SK-N-DZ (cell line): Measurements from ENCODE around the gene CLDND1.

Experiments used
- DNase-seq: peaks from one replicate; pipeline ENCODE4 v3.0.0-alpha.2; 2015; ENCODE audit warnings: low spot score

Gene CLDND1

GRCh38 chr3:98551754-98552153, 29.1 kb upstream of the CLDND1 start:
- no peak for DNase-seq

- no peak for DNase-seq
Measured at GRCh38 chr3:98551236-98551635, 28.5 kb upstream of the CLDND1 start.

- no peak for DNase-seq
Measured at GRCh38 chr3:98550833-98551232, 28.1 kb upstream of the CLDND1 start.

- no peak for DNase-seq
Measured at GRCh38 chr3:98548544-98548943, 25.8 kb upstream of the CLDND1 start.

GRCh38 chr3:98545940-98546339, 23.2 kb upstream of the CLDND1 start:
- no peak for DNase-seq

- DNase-seq: no peak
Measured at GRCh38 chr3:98542623-98543022, 19.9 kb upstream of the CLDND1 start.

GRCh38 chr3:98541695-98542094, 19.0 kb upstream of the CLDND1 start:
- DNase-seq: no peak

GRCh38 chr3:98540346-98540745, 17.6 kb upstream of the CLDND1 start:
- DNase-seq: no peak

GRCh38 chr3:98536456-98537017, 13.8 kb upstream of the CLDND1 start:
- DNase-seq: no peak

- DNase-seq: no peak
Measured at GRCh38 chr3:98534734-98535133, 12.0 kb upstream of the CLDND1 start.

- DNase-seq: no peak
Measured at GRCh38 chr3:98534168-98534567, 11.5 kb upstream of the CLDND1 start.

- DNase-seq: no peak
Measured at GRCh38 chr3:98532709-98533571, 10.2 kb upstream of the CLDND1 start.

GRCh38 chr3:98532275-98532637, 9.6 kb upstream of the CLDND1 start:
- DNase-seq: peak; percentile 74

- no peak for DNase-seq
Measured at GRCh38 chr3:98531622-98532274, 9.0 kb upstream of the CLDND1 start, which contains the start of gene GPR15. Gene GPR15 (plus strand): TSS chr3:98531978. CDS start chr3:98532034, 56 bp downstream.

GRCh38 chr3:98530676-98531075, 8.0 kb upstream of the CLDND1 start:
- no peak for DNase-seq

GRCh38 chr3:98529856-98530459, 7.3 kb upstream of the CLDND1 start:
- DNase-seq: no peak

GRCh38 chr3:98528474-98529346, 6.0 kb upstream of the CLDND1 start:
- DNase-seq: no peak

GRCh38 chr3:98525494-98525893, 2.8 kb upstream of the CLDND1 start:
- no peak for DNase-seq

- DNase-seq: peak; percentile 36
Measured at GRCh38 chr3:98521897-98522543, 682 bp downstream of the CLDND1 start.

GRCh38 chr3:98519351-98519750, 3.4 kb downstream of the CLDND1 start:
- no peak for DNase-seq

GRCh38 chr3:98518816-98519215, 3.9 kb downstream of the CLDND1 start:
- DNase-seq: no peak
